Measurements from ENCODE around the gene FAM3D. TPM values are rescaled to one million over a fixed set of nuclear protein-coding genes. Genes with fewer than 3 reads are reported as not detected.
"Not testable (repeated sequence)": the region's sequence is repeated elsewhere in the genome, so short reads cannot be mapped to it uniquely, and the experiment has no call there.

The FAM3D gene
- total and polyA plus RNA-seq, 4 donors = 0.09 TPM; not detected in 3

DNA sequence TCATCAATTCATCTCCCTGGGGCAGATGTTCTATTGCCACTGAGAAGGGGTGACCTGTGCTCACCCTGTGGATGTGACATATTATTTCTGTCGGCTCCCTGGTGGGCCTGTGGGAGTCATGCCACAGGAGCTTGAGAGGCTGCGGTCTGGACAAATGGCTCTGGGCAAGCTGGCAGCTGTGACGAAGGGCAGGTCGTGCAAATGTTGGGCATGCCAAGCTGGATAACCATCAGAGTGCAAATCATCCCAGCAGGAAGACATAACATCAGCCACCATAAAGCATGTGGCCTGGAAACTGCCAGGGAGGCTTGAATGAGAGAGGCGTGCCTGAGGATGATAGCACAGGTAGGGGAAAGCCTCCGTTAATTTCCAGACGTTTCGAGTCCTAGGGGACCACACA lies 45.3 kb upstream of the FAM3D start (continued):
- TF ChIP-seq, protein P1, sequence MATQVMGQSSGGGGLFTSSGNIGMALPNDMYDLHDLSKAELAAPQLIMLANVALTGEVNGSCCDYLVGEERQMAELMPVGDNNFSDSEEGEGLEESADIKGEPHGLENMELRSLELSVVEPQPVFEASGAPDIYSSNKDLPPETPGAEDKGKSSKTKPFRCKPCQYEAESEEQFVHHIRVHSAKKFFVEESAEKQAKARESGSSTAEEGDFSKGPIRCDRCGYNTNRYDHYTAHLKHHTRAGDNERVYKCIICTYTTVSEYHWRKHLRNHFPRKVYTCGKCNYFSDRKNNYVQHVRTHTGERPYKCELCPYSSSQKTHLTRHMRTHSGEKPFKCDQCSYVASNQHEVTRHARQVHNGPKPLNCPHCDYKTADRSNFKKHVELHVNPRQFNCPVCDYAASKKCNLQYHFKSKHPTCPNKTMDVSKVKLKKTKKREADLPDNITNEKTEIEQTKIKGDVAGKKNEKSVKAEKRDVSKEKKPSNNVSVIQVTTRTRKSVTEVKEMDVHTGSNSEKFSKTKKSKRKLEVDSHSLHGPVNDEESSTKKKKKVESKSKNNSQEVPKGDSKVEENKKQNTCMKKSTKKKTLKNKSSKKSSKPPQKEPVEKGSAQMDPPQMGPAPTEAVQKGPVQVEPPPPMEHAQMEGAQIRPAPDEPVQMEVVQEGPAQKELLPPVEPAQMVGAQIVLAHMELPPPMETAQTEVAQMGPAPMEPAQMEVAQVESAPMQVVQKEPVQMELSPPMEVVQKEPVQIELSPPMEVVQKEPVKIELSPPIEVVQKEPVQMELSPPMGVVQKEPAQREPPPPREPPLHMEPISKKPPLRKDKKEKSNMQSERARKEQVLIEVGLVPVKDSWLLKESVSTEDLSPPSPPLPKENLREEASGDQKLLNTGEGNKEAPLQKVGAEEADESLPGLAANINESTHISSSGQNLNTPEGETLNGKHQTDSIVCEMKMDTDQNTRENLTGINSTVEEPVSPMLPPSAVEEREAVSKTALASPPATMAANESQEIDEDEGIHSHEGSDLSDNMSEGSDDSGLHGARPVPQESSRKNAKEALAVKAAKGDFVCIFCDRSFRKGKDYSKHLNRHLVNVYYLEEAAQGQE (IDR thresholded peaks at IDR 0.05) = no peak
- TF ChIP-seq EGR1 (IDR thresholded peaks at IDR 0.05; ENCODE audit: low read depth in 2 of 2) (no peak), HNF4G (IDR thresholded peaks at IDR 0.05) (no peak)

DNA sequence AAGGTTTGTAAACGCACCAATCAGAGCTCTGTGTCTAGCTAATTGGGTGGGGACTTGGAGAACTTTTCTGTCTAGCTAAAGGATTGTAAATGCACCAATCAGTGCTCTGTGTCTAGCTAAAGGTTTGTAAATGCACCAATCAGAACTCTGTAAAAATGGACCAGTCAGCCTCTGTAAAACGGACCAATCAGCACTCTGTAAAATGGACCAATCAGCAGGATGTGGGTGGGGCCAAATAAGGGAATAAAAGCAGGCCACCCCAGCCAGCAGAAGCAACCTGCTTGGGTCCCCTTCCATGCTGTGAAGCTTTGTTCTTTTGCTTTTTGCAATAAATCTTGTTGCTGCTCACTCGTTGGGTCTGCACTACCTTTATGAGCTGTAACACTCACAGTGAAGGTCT lies 42.4 kb upstream of the FAM3D start:
- H3K4me3 ChIP-seq (ENCODE audit: low read depth in 1 of 3, low read length in 3 of 3) = not testable (repeated sequence)
- peaks cover 0 to 15% (median 11%) of the 10 kb centered on the region in 4 donors for H3K4me1 ChIP-seq (ENCODE audit: control insufficient read depth in 4 of 4, insufficient read depth in 4 of 4, low read length in 3 of 4)
- WGBS = 92% methylated on average over 3 of the region's 3 CpGs

DNA sequence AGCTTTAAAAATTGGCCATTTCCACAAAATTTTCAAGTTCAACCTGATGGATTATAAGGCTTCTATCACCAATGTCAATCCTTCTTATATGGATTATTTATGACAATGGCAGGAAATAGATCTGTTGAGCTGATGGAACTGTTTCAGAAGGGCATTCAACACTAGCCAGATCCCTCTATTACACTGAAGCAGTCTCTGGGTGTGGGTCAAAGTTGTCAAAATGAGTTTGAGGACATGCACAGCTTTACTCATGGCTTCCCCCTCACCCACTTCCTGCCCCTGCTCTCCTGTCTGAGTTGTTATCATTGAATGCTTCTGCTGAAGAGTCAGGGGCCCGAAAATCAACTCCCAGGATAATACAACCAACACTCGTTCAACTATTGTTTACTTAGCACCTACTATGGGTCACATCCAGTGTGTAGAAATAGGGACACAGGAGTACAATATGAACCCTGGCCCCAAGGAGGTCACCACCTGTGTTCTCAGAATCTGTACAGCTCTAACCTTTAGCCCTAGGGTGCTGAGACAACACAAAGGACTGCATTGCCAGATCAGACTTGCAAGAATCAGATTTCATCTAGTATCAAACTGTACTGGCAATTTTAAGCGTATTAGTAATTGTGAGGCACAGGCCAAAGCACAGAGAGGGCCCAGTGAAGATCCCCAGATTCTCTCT lies 41.7 kb upstream of the FAM3D start:
- H3K4me3 ChIP-seq (ENCODE audit: low read depth in 1 of 3, low read length in 3 of 3) = no peak overlapping the region
- no peaks in the 10 kb centered on the region for H3K27me3 ChIP-seq (ENCODE audit: control insufficient read depth in 4 of 4, insufficient read depth in 4 of 4, low read length in 3 of 4)
- TF ChIP-seq SP1 (IDR thresholded peaks at IDR 0.05) (peak; percentile 84), TAF1 (conservative IDR thresholded peaks at IDR 0.05) (no peak), RAD21 (IDR thresholded peaks at IDR 0.05) (no peak), EGR1 (IDR thresholded peaks at IDR 0.05; ENCODE audit: low read depth in 2 of 2) (no peak), RXRA (IDR thresholded peaks at IDR 0.05) (peak; percentile 80 to 82), FOXA2 (IDR thresholded peaks at IDR 0.05) (no peak), NR2F2 (IDR thresholded peaks at IDR 0.05) (peak; percentile 74), GABPA (IDR thresholded peaks at IDR 0.05 in 1 of 2, conservative IDR thresholded peaks at IDR 0.05 in 1 of 2) (no peak), FOXA1 (IDR thresholded peaks at IDR 0.05) (peak; percentile 0), JUND (IDR thresholded peaks at IDR 0.05) (peak; percentile 29 to 40), YY1 (IDR thresholded peaks at IDR 0.05) (no peak), HNF4A (conservative IDR thresholded peaks at IDR 0.05) (peak; percentile 86 to 89), HNF4G (IDR thresholded peaks at IDR 0.05) (peak; percentile 53)
- TF ChIP-seq, protein P2, sequence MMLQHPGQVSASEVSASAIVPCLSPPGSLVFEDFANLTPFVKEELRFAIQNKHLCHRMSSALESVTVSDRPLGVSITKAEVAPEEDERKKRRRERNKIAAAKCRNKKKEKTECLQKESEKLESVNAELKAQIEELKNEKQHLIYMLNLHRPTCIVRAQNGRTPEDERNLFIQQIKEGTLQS (IDR thresholded peaks at IDR 0.05) = no peak
- TF ChIP-seq, protein P3, sequence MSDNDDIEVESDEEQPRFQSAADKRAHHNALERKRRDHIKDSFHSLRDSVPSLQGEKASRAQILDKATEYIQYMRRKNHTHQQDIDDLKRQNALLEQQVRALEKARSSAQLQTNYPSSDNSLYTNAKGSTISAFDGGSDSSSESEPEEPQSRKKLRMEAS (IDR thresholded peaks at IDR 0.05) = no peak
- TF ChIP-seq, protein P1 (IDR thresholded peaks at IDR 0.05) = no peak
- TF ChIP-seq, protein P4, sequence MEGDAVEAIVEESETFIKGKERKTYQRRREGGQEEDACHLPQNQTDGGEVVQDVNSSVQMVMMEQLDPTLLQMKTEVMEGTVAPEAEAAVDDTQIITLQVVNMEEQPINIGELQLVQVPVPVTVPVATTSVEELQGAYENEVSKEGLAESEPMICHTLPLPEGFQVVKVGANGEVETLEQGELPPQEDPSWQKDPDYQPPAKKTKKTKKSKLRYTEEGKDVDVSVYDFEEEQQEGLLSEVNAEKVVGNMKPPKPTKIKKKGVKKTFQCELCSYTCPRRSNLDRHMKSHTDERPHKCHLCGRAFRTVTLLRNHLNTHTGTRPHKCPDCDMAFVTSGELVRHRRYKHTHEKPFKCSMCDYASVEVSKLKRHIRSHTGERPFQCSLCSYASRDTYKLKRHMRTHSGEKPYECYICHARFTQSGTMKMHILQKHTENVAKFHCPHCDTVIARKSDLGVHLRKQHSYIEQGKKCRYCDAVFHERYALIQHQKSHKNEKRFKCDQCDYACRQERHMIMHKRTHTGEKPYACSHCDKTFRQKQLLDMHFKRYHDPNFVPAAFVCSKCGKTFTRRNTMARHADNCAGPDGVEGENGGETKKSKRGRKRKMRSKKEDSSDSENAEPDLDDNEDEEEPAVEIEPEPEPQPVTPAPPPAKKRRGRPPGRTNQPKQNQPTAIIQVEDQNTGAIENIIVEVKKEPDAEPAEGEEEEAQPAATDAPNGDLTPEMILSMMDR (IDR thresholded peaks at IDR 0.05; ENCODE audit: low read depth, low read length, missing input control) = no peak
- TF ChIP-seq, protein P5, sequence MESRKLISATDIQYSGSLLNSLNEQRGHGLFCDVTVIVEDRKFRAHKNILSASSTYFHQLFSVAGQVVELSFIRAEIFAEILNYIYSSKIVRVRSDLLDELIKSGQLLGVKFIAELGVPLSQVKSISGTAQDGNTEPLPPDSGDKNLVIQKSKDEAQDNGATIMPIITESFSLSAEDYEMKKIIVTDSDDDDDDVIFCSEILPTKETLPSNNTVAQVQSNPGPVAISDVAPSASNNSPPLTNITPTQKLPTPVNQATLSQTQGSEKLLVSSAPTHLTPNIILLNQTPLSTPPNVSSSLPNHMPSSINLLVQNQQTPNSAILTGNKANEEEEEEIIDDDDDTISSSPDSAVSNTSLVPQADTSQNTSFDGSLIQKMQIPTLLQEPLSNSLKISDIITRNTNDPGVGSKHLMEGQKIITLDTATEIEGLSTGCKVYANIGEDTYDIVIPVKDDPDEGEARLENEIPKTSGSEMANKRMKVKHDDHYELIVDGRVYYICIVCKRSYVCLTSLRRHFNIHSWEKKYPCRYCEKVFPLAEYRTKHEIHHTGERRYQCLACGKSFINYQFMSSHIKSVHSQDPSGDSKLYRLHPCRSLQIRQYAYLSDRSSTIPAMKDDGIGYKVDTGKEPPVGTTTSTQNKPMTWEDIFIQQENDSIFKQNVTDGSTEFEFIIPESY (IDR thresholded peaks at IDR 0.05) = no peak
- 35% methylated on average over 3 of the region's 3 CpGs for WGBS
- no peaks in the 10 kb centered on the region for H3K36me3 ChIP-seq (ENCODE audit: control insufficient read depth in 4 of 4, insufficient read depth in 3 of 4, low read depth in 1 of 4, low read length in 3 of 4)
- no peak overlapping the region for H3K27ac ChIP-seq (ENCODE audit: low read depth in 1 of 2, low read length in 2 of 2)
- H3K9ac ChIP-seq (ENCODE audit: low read depth in 1 of 2, low read length in 2 of 2) = no peak overlapping the region
- H3K9me3 ChIP-seq (ENCODE audit: control insufficient read depth in 4 of 4, low read length in 3 of 4) = no peaks in the 10 kb centered on the region
- DNase-seq (ENCODE audit: low spot score) = no peak
- H3K4me1 ChIP-seq (ENCODE audit: control insufficient read depth in 4 of 4, insufficient read depth in 4 of 4, low read length in 3 of 4) = peaks cover 0 to 15% (median 11%) of the 10 kb centered on the region in 4 donors

More for the DNA sequence above, 42.4 kb upstream of the FAM3D start:
- H3K9ac ChIP-seq (ENCODE audit: low read depth in 1 of 2, low read length in 2 of 2); H3K27ac ChIP-seq (ENCODE audit: low read depth in 1 of 2, low read length in 2 of 2); H3K36me3 ChIP-seq (ENCODE audit: control insufficient read depth in 4 of 4, insufficient read depth in 3 of 4, low read depth in 1 of 4, low read length in 3 of 4); H3K9me3 ChIP-seq (ENCODE audit: control insufficient read depth in 4 of 4, low read length in 3 of 4); H3K27me3 ChIP-seq (ENCODE audit: control insufficient read depth in 4 of 4, insufficient read depth in 4 of 4, low read length in 3 of 4); DNase-seq (ENCODE audit: low spot score): not testable (repeated sequence)
